GM21737 (cell line): ENCODE measurements around the gene SIGLECL1.
"Not testable (repeated sequence)": the region's sequence is repeated elsewhere in the genome, so short reads cannot be mapped to it uniquely, and the experiment has no call there.

ENCODE experiments used
- ATAC-seq: cut with Tn5 transposase; IDR thresholded peaks from one replicate; pipeline ENCODE4 v1.9.1; 2021; ENCODE audit warnings: mild to moderate bottlenecking, moderate library complexity; ENCODE audit not compliant: unreplicated experiment

The SIGLECL1 gene

DNA sequence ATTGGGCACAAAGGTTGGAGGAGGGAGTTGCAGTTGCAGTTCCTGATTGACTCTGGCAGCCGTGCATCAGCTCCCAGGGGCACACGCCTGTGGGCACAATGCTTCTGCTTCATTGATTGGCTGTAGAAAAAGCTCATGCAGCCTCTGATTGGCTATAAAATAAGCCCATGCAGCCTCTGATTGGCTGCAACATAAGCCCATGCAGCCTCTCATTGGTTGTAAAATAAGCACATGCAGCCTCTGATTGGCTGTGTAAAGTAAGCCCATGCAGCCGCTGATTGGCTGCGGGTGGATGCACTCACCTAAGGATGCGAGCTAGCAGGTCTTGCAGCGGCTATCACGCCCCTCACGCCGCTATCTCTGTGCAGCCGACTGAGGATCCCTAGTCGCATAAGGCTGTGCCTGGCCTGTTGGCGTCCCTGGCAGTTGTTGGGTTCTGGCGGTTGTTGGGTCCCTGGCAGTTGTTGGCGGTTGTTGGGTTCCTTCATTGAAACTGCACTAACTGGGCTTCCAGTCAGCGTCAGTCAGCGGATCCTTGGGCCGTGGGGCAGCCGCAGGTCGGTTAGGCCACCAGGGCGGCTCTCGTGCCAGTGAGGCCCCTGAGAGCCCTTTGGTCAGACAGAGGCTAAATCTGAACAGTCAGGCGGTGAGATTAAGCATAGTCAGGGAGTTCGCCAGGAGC is at the start of gene SIGLECL1:
TSS of gene SIGLECL1 (plus strand) at position 295 of the 682 bp plus-strand sequence. CDS start 12,993 bp downstream, outside the sequence.
- ATAC-seq: no peak

GRCh38 chr19:51201712-51202111 is 49.2 kb upstream of the SIGLECL1 start:
- ATAC-seq: no peak

- ATAC-seq: no peak
Observed at GRCh38 chr19:51203916-51204315, 47.0 kb upstream of the SIGLECL1 start.

- ATAC-seq: no peak
Observed at GRCh38 chr19:51204321-51204720, 46.6 kb upstream of the SIGLECL1 start.

GRCh38 chr19:51207747-51208146 is 43.1 kb upstream of the SIGLECL1 start:
- no peak for ATAC-seq

DNA sequence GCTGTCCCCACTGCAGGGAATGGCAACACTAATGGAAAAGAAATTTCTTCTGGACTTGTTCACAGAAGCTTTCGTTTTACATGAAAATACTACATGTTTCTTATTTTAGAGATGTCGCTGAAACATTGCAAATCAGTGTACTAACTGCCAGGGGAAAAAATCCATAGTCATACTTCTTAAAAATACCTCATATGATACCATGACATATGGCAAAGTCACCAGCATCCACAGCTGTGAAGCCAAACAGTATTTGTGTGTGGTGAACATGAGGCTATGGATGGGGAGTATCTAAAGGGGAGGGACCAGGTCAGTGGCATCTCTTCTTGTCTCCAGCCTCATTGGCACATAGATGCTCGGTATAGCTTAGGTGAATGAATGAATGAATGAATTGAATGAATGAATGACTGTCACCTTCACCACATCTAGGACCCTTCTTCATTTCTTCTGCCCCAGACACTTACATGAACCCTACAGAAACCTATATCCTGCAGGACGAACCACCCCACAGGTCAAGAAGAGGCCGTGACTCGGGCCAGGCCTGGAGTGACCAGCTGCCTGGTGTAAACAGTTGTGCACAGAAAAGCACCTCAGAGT is 40.6 kb upstream of the SIGLECL1 start:
- no peak for ATAC-seq

- not testable (repeated sequence) for ATAC-seq
Observed at GRCh38 chr19:51210874-51211361, 40.0 kb upstream of the SIGLECL1 start.

DNA sequence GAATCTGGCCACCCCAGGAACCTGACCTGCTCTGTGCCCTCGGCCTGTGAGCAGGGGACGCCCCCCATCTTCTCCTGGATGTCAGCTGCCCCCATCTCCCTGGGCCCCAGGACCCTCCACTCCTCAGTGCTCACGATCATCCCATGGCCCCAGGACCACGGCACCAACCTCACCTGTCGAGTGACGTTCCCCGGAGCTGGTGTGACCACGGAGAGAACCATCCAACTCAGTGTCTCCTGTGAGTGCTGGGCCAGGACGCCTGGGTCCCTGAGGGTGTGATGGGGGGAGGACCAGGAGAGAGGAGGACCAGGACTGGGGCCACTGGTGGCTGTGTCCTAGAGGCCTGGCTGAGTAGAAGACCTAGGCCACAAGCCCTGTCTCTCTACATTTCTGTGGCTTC is 39.0 kb upstream of the SIGLECL1 start:
- no peak for ATAC-seq

DNA sequence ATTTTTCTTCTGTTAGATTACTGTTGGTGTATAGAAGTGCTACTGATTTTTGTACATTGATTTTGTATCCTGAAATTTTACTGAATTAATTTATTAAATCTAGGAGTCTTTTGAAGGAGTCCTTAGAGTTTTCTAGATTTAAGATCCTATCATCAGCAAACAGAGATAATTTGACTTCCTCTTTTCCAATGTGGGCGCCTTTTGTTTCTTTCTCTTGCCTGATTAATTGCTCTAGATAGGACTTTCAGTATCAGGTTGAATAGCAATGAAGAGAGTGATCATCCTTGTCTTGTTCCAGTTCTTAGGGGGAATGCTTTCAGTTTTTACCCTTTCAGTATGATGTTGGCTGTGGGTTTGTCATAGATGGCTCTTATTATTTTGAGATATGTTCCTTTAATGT is 31.6 kb upstream of the SIGLECL1 start:
- no peak for ATAC-seq

DNA sequence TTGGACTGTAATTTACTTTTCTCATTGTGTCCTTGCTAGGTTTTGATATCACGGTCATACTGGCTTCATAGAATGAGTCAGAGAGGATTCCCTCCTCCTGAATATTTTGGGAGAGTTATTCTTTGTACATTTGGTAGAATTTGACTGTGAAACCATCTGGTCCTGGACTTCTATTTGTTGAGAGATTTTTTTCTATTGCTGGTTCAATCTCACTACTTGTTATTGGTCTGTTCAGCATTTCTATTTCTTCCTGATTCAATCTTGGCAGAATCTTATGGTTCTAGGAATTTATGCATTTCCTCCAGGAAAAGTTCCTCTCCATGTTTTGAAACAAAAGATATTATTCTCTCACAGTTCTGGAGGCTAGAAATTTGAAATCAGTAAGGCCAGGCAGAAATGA is 30.9 kb upstream of the SIGLECL1 start:
- no peak for ATAC-seq

DNA sequence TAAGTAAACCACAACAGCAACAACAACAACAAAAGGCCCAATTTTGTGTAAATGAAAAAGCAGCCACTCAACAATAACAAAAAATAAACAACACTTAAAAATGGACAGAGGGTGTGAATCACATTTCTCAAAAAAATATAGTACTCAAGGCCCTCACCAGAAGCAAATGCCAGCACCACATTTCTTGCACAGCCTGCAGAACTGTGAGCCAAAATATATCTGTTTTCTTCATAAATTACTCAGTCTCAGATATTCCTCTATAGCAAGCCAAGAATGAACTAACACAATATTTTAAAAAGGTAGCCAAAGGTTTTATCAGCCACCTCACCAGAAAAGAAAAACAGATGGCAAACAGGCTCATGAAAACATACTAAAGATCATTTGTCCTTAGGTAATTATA is 29.9 kb upstream of the SIGLECL1 start:
- ATAC-seq: no peak

DNA sequence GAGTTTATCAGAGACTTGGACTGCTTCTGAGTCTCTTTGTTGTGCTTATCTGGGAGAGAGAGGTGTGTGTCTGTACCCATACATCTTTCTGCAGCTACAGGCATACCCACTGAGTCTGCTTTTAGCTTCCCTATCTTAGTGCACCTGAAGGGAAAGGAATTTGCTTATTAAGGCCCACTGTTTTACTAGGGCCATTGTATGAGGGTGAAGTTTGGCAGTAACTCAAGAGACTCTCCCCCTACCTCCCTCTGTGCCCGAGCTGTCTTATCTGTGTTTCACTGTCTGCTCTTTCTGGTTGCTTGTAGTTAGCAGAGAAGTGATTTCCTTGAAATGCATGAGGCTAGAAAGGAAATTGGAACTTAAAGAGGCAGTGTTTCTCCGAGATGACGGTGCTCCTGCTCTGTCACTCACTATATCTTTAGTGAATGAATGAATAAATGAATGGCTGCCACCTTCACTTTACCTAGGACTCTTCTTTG is 26.7 kb upstream of the SIGLECL1 start:
- no peak for ATAC-seq

GRCh38 chr19:51224898-51225393 is 25.9 kb upstream of the SIGLECL1 start, which contains the start of gene CD33:
CD33 (plus strand) TSS chr19:51225080; CDS start chr19:51225119, 39 bp downstream.
- not testable (repeated sequence) for ATAC-seq

- no peak for ATAC-seq
Observed at GRCh38 chr19:51226067-51226466, 24.8 kb upstream of the SIGLECL1 start.

- no peak for ATAC-seq
Observed at GRCh38 chr19:51227326-51227725, 23.6 kb upstream of the SIGLECL1 start.

DNA sequence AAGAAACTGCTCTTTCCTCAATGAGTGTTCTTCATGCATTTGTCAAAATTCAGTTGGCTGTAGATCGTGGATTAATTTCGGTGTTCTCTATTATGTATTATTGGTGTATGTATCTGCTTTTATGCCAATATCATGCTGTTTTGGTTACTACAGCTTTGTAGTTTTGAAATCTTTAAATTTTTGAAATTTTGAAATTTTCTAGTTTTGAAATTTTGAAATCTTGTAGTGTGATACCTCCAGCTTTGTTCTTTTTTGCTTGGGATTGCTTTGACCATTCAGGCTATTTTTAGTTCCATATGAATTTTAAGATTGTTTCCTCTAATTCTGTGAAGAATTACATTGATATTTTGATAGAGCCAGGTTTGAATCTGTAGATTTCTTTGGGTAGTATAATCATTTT is 22.9 kb upstream of the SIGLECL1 start:
- no peak for ATAC-seq

DNA sequence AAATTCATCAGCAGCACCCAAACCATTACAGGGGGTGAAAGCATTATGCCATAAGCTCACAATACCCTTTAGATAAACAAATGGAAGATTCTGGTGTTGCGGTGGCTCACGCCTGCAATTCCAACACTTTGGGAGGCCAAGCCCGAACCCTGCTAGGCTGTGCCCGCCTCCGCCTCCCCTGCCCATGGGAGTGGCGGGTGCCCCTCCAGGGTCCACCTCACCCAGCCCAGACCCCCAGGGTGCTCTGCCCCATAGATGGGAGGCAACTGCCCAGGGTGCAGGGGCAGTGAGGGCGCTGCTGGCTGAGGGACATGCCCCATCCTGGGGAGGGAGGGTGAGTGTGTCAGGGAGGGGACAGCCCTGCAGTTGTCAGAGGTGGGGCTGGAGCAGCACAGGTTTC is 10.0 kb upstream of the SIGLECL1 start:
- no peak for ATAC-seq

DNA sequence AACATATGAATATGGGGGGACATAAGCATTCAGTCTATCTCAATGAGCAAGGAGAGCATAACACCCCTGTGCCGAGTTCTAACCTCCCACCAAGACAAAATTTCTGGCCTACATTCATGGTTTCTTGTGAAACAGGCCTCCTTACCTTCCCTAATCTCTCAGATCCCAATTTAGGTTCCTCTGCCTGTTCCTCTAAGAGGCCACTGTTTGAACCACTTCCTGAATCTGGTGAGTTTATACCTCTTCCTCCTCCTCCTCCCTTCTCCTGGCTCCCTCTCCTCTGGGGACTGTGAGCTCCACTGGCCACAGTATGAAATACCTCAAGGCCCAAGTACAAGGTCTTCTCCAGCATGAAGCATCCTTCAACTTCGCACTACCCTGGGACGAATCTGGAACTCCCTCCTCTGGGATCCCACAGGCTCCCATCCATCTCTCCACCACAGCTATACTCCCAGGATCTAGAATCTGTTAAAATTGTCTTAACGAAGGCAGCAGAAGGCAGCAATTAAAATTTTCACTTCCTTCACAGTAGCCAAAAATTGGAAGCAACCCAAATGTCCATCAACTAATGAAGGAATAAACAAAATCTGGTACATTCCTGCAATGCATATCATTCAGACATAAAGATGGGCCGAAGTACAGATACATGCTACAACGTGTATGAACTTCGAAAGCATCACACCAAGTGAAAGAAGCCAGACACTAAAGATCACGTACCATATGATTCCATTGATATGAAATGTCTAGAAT is 7.8 kb upstream of the SIGLECL1 start:
- ATAC-seq: no peak

DNA sequence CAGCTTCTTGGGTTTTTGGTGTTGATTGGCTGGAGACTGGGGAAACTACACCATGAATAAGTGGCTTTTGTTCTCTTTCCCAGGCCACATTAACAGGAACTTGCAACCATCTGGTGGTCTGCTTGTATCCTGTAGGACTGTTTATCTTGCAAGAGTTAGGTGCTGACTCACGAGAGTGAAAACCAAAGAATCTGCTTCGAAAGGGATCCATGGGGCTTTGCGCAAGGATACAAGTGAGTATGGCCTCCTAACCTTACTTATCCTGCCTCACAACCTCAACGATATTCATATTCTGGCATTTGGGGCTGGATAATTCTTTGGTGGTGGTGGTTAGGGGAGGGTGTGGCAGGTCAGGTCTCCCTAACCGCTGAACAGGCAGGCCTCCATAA is 4.7 kb upstream of the SIGLECL1 start:
- no peak for ATAC-seq

DNA sequence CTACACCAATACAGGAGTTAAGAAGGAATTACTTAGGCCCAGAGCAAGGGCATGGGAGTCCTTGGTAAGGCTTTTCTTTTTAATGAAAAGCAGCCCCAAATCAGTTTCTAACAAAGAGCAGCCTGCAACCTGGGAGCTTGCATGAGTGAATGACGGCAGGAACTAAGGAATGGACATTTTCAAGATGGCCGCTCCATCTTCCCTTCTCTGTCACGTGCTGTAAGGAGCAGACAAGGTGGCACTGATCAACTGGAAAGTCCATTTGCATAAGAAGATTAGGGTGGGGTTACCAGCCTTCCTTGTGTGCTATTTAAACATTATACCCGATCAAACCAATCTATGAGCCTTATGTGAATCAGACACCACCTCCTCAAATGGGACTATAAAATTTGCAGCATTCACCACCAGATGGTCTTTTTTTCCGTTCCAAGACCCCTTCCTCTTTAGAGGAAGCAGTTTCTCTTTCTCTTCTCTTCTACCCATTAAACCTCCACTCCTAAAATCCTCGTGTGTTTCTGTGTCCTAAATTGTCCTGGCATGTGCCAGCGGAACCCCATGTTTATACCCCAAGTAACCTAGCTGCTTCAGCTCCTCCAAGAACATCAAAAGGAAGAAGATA is 2.8 kb upstream of the SIGLECL1 start:
- ATAC-seq: no peak

DNA sequence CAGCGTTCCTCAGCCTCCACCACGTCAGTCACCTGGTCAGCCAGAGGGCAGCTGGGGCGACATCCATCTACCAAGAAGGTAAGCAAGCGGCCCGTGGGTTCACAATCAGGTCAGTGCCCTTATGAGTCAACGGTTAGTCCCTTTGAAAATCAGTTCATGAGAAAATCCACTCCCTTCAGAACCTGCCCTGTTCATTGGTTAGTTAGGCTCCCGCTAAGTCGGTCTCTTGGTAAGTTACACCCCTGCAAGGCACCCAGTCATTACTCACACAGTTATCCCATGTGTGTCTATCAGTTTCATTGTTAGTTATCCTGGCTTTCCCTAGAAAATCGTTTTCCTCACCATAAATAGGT is 564 bp downstream of the SIGLECL1 start:
- ATAC-seq: no peak
